DMS 273 (cell line): Measurements from ENCODE around the gene ADAMTS6.

ENCODE experiments used
- DNase-seq: peaks from one replicate; lab custom pipeline; 2025; ENCODE audit not compliant: unreplicated experiment; lab: John Stamatoyannopoulos, UW

ADAMTS6 gene

DNA sequence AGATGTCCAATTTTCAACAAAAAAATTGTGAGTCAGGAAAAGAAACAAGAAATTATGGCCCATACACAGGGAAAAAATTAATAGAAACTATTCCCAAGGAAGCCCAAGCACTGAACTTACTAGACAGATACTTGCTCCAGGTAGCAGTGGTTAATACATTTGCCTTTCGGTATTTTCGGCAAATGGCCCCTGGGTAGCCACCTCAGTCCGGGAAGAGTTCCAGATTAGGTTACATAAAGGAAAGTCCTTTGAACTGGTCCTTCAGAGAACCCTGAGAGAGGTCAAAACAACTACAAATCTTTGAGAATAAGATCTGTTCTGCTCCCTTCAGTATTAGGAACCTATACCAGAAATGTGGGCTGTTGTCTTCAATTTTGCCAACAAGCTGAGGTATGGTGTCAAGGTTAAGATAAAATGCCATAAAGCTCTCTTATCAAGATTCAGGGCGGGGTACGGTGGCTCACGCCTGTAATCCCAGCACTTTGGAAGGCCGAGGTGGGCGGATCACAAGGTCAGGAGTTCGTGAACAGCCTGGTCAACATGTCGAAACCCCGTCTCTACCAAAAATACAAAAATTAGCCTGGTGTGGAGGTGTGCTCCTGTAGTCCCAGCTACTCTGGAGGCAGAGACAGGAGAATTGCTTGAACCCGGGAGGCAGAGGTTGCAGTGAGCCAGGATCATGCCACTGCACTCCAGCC lies 369.6 kb downstream of the ADAMTS6 start:
- DNase-seq, result no peak

DNA sequence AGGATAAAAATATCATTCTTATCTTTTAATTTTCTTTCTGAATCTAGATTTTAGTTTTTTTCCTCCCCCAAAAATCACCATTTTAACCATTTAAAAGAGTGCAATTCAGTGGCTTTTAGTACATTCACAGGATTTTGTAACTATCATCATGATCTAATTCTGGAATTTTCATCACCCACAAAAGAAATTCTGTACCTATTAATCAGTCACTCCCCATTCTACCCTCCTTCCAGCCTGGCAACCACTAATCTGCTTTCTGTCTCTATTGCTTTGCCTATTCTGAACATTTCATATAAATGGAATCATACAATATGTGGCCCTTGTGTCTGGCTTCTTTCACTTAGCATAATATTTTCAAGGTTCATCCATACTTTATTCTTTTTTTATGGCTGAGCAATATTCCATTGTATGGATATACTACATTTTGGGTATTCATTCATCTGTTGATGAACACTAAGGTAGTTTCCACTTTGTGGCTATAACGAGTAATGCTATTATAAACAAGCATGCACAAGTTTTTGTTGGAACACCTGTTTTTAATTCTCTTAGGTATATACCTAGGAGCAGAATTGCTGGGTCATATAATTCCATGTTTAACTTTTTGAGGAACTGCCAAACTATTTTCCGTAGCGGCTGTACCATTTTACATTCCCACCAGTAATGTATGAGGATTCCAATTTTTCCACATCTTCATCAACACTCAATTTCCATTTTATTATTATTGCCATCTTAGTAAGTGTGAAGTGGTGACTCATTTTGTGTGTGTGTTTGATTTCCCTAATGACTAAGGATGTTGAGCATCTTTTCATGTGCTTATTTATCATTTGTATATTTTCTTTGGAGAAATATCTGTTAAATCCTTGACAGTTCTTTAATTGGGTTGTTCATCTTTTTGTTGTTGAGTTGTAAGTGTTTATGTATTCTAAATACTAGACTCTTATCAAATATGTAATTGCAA lies 372.7 kb downstream of the ADAMTS6 start:
- no peak for DNase-seq

DNA sequence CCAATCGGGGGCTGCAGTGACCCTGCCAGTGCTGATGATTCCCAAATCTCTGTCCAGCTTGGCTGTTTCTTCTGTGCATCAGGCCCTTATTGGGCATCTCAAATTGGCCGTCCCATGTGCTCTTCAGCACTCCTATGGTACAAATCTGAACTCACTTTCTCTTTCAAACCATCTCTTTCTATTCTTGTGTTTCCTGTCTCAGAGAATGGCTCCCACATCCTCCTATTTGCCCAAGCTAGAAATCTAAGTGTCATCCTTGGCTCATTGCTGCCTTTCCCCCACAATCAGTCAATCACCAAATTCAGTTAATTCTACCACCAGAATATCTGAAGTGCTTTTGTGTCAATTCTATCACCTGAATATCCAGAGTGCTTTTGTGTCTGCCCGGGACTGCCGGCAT lies 376.4 kb downstream of the ADAMTS6 start:
- DNase-seq, result no peak

DNA sequence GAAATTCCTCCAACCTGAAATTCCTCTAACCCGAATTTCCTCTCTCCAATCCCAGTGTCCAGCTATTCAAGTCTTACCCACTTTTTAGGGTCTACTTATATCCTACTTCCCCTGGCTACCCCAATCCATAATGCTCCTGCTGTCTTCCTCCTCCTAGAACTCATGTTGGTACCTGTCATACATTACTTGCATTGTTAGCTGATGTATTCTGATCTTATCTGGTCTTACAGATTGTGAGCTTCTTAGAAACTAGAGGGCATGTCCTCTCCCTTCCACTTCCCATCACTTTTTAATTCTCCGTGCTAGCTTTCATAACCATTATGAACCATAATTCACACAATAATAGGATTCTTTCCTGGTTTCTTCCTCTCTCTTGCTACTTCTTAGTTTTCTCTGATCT lies 376.9 kb downstream of the ADAMTS6 start:
- no peak for DNase-seq

DNA sequence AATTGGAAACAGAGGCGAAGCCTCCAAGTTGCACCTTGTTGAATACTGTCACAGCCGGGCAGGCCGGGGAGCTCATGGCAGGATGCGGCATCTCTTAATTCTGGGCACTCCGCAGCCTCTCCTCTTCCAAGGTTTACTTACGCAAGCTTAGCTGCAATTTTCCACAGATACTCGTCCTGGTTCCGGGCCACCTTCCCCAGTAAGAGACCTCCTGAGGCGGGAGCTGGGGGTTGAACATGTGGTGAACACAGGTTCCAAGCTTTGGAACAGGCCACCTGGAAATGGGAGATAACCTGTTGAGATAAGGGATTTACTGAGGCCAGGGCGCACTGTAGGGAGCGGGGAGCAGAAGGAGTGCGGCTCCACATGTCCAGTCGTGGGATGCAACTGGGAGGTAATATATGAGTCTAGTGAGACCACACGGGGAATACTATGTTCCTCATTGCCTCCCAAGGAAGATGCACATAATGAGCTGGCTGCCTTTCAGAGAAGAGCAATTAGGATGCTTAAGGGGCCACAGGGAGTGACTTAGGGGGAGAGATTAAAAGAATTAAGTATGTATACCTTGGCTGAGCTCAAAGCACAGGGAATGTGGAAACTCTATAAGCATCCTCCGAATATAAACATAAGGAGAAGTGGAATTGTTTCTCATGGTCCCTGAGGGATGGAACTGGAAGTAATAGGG lies 377.8 kb downstream of the ADAMTS6 start:
- no peak for DNase-seq

DNA sequence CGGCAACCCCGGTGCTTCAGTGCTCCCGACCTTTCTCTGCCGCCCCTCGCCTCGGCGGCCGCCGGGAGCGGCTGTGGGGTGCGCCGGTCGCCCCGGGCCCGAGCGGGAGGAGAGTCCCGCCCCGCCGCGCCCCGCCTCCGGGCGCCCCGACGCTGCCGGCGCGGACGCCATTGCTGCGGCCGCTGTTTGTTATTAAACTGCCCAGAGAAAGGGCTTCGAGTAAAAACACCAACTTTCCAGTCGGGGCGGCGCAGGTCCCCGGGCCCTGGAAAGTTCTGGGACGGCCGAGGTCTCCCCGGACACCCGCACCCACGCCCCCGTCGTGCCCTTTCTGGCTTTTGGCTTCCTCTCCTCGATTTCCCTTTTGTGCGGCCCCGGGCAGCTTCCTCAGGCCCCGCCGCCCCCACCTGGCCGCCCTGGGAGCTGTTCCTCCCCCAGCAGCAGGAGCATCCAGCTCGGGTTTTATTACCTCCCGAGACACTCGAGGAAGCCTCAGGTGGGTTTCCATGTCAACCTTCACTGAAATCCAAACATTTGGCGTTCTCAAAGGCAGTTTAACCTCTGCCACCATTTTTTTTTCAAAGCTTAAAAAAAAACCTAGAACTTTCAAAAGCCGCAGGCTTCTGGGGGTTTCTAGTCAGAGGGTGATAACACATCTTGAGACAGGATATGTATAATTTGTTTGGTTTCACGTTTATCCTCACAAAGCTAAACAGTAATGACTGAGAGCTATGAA lies 378.6 kb downstream of the ADAMTS6 start:
- peak; percentile 77 for DNase-seq

DNA sequence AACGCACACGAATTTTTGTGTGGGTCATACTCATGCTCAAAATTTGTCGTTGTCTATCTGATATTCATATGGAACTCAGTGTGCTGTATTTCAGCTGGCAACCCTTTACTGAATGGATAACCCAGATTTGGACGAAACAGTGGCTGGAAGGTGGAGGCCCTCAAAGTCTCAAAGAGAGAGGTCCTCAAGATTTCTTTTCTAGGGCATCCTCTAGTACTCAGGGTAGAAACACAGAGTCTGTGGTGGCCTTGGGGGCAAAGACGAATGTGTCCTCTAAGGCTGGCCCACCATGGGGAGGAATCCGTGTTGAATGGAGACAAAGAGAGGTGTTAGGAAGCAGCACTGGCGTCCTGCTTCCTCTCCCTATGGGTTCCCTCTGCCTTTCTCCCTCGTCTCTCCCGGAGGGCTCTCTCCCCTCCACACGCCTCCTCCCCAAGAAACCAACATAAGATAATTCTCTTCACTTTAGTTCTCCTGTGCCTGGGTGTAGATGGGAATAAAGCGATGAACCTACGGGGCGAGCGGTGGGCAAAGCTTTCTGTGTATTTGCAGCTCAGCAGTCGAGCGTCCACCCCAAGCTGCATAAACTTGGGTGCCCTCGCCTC lies 379.2 kb downstream of the ADAMTS6 start:
- no peak for DNase-seq

DNA sequence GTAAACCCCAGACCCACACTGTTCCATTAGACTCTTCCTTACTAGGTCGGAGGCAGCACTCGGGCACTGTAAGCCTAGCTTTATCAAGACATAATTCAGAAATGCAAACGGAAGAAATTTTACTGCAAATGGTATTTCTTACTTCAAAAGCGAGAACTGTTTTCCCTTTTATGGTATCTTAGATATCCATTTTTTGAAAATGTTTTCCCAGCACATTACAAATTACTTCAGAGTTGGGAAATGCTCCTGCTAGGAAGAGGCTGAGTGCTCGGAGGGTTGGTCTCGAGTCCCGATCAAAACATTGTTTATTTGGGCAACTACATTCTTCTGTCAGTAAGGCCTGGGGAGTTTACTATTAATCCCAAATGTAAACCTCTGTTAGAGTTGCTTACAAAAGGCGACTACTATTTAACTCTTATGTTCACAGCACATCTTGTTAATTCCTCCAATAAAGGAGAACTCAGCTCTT lies 380.1 kb downstream of the ADAMTS6 start:
- no peak for DNase-seq

DNA sequence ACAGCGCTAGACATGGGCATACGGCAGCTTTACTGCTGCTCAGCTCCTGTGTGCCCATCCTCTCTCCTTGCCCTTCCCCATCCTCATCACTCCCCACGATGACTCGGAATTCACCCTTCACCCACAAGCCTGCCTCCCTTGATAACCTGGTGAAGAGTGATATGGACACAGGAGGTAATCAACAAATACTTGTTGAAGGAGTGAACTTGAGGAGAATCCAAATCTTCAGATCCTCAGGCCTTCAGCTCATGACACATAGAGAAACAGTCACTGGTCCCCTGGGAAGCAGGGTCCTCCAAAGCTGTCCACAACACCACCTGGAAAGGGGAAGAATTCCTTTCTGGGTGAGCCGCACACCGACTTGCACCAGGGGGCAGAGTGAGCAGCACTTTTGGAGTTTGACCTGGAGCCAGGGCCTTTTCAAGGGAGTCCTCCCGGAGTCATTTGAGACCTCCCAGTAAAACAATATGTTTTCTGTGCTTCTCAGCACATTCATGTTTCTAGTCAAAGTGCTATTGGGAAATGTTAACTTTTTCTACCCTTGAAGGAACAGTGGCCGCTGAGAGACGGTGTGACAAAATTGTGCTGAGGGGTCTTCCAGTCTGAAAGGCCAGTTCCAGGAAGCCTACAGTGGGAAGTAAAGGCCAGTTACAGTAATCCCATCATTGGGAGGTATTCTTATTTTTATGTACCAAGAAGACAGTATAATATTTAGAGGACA lies 380.6 kb downstream of the ADAMTS6 start:
- DNase-seq, result peak; percentile 87
